HG03575 (cell line): ENCODE measurements around the gene CCDC192.
"Not testable (repeated sequence)": the region's sequence is repeated elsewhere in the genome, so short reads cannot be mapped to it uniquely, and the experiment has no call there.

Source experiments
- ATAC-seq: cut with Tn5 transposase; IDR thresholded peaks from one replicate; pipeline ENCODE4 v1.9.1; 2021; ENCODE audit not compliant: unreplicated experiment, insufficient number of reproducible peaks, low FRiP score; ENCODE audit errors: extremely low read depth

Gene CCDC192, protein sequence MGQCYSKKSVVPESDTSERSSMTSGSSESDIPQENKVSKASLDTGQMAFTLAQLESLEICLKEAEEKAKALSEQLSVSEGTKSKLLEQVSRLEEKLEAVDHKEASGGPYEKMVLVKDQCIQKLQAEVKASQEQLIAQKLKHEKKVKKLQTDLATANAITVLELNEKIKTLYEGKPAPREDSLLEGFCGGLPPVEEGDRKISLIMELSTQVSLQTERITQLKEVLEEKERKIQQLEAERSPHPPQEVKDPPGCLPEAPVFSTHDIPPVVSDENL

DNA sequence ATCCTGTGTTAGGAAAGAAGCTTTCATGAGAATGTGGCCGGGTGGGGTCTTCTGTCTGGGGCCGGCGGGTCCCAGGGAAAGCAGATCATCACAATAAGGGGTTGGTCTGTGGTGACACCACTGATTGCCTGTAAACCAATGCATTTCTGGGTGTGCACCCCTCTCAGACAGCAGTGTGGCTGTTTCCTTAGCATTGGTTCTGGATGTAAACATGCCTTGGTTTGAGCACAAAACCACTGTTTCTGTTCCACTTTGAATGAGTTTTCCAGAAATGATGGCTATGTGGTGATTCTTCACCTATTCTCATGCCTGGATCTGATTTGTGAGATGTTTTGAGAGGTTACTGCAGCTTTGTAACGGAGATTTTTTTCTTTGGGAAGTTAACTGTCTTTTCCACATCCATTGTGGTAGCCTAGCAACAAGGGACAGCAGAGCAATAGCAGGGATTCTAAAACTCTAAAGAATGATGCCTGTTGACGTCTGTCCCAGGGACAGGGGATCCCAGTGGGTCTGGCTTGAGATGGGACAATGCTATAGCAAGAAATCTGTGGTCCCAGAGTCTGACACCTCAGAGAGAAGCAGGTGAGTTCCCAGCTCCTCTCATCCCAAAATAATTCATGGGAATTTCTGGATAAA, at the start of gene CCDC192:
TSS of gene CCDC192 (plus strand) at position 466 of the 636 bp plus-strand sequence. CDS start at position 521, 55 bp downstream.
- no peak for ATAC-seq

DNA sequence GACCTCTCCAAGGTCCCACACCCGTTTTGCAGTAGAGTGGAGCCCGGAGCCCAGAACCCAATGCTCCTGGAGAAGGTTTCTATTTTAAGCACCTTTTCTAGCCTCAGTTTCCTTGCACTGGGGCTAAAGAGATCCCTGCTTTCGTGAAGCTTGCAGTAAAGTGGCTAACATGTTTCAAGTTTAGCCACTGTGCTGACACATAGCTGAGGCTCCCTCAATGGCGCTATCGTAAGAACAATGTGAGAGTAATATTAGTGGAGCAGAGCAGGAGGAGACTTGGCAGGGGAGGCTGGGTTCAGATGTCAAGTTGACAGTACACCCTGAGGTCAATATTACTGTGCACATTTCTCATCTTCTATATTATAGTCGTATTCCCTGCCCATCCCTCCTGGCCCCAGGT, 46.4 kb upstream of the CCDC192 start:
- ATAC-seq: no peak

DNA sequence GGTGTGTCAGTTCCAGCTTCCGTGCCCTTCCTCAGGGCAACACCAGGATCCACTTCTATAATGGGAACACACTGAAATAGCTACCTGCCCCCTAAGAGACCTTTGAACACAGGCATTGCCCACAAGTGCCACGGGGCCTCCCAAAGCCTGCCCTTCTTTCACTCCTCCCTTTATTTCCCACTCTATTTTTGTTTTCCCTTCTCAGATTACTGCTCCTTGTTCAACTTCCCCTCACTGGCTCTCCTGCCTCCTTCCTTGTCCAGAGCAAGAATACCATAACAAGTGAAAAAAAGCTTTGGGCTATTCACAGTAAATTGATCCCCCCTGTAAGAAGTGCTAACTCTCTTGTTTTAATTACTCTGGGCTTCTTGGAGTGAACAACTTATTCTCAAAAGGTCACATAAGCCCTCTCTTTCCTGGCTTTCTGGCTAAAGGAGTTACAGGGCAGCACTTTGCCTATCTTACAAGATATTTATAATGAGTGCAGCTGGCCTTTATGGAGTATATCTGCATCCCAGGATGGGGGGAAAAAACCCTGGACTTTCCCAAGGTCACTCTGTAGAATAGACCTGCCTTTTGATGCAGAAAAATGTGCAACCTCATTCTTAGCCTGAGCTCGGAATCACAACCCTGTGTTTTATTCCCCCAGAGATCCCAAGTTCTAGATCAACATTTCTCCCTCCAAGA, 43.0 kb upstream of the CCDC192 start:
- ATAC-seq: no peak

- ATAC-seq: no peak
These were observed 39.1 kb upstream of the CCDC192 start for GRCh38 chr5:127664093-127664492.

GRCh38 chr5:127665641-127666040, 37.5 kb upstream of the CCDC192 start:
- ATAC-seq: no peak

DNA sequence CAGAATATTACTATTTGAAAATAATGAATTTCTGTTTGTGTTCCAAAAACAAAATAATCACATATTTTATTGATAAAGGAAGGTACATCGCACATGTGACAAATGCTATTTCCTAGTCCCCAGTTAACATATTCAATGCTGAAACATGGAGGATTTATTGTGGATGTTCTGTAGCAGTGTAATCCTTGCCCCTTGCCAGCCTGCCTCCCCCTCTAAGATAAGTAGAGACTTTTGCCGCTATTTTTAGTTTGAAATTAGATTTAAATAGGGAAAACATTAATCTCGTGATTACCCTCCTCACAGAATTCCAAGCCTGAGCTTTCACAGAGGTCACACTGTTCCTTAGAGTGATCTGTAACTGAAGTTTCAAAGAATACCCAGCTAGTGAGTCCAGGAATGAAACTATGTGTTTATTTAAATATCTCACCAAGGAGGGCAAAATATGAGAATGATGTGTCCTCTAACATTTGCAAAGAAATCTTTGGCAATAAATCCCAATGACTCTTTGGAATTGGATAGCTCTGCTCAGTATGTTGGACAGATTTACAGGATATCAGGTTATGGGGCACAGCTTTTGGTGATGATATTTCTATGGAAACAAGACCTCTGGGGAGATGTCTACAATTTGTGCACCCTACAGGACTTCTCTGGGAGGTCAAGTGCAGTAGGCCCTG, 37.0 kb upstream of the CCDC192 start:
- no peak for ATAC-seq

GRCh38 chr5:127667926-127668325, 35.3 kb upstream of the CCDC192 start:
- ATAC-seq: no peak

- no peak for ATAC-seq
These were observed 32.0 kb upstream of the CCDC192 start for GRCh38 chr5:127671218-127671617.

GRCh38 chr5:127673117-127673800, 29.9 kb upstream of the CCDC192 start:
- ATAC-seq: no peak

GRCh38 chr5:127676951-127677350, 26.2 kb upstream of the CCDC192 start:
- ATAC-seq: not testable (repeated sequence)

GRCh38 chr5:127679691-127680330, 23.4 kb upstream of the CCDC192 start:
- not testable (repeated sequence) for ATAC-seq

- ATAC-seq: no peak
These were observed 22.6 kb upstream of the CCDC192 start for GRCh38 chr5:127680595-127680994.

- ATAC-seq: no peak
These were observed 20.2 kb upstream of the CCDC192 start for GRCh38 chr5:127683008-127683407.

DNA sequence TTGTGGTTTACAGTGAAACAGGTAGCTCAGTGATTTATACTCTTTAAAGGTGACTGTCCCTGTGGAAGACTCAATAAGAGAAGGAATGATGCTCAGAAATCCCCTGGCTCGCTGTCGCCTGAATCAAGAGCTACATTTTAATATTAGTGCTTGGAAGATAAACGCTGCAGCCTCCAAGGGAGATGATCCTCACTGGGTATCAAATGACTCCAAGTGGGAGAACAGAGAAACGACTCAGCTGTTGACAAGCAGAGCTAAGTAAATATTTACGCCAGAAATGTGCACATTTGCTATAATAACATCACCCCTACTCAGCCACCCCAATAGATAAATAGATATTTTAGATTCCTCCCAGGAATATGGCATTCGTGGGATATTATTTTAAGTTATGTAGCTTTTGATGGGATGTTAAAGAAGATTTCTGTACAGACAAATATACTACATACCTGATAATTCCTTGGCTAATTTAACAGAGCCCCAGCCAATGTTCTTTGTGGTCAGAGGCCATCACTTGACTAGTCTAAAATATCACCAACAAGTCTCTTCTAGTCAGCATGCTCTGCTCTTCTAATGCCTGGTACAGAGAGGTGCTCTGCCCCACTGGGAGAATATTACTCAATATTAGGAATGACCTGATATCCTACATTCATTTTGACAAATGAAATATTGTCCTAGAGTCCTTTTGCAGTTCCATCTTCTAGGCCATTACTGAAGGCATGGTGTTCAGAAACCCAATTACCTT, 18.3 kb upstream of the CCDC192 start:
- ATAC-seq: no peak

- no peak for ATAC-seq
These were observed 17.5 kb upstream of the CCDC192 start for GRCh38 chr5:127685662-127686061.

DNA sequence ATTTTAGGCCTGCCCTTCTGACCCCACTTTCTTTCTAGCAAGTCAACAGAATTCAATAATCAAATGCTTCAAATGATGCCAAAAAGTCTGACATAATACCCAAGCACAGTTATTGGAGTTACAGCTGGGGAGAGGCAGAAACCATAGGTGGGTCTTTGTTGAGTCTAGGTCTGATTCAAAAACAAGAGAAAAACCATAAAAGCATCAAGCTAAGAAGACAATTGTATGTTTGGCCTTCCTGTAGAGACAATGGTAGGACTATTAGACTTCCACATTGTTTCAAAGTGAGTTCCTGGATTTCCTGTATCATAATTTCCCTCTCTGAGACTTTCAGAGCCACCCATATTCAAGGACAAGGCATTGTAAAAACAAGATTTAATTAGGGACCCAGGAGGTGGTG, 16.8 kb upstream of the CCDC192 start:
- ATAC-seq: no peak

GRCh38 chr5:127694518-127695171, 8.5 kb upstream of the CCDC192 start:
- no peak for ATAC-seq

DNA sequence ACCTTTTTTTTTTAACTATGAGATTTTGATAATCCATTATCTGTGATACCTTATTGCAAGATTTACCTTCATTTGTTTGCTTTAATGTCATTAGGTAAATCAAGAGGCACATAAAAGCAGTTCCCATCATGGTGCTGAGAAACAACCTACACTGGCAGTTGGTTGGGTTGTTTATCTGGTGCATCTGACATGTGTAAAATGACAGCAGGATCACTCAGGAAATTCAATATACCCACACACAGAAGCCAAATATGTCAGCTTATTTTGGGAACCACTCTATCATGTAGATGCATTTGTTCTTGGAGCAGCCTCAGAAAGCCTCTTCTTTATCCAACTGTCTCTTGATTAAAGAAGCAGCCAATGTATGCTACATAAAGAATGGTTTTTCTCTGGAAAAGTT, 7.8 kb upstream of the CCDC192 start:
- ATAC-seq: no peak
